ENCODE results near the gene KANK4. TPM values are rescaled to one million over a fixed set of nuclear protein-coding genes. Genes with fewer than 3 reads are reported as not detected.

KANK4 gene
- total RNA-seq, 1 experiment from 2014 or later = 59.7 TPM

DNA sequence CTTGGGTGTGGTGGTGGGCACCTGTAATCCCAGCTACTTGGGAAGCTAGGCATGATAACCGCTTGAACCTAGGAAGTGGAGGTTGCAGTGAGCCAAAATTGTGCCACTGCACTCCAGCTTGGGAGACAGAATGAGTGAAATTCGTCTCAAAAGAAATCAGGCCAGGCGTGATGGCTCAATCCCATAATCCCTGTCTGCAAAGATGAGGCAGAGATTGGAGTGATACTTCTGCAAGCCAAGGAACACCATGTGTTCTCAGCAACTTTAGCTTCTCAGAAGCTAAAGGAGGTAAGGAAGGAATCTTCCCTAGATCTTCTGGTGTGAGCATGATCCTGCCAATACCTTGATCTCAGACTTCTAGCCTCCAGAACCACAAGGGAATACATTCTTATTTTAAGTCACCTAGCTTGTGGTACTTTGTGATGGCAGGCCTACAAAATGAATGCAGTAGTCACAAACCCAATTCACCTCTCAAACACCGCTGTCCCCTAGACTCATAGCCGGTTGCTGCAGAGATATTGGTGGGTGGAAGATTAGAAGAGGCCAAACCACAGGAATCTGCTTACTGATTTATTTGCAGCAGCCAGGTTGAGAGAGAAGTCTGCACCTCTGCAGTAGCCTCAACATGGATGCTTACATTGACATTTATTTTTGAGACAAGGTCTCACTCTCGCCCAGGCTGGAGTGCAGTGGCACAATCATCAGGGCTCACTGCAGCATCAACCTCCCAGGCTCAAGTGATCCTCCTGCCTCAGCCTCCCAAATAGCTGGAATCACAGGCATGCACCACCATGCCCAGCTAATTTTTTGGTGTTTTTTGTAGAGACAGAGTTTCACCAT lies 105.9 kb downstream of the KANK4 start:
- Histone ChIP-seq H3K27ac (no peak overlapping the region), H3K27me3 (no peaks in the 10 kb centered on the region), H3K4me3 (no peak overlapping the region), H3K4me1 (peaks cover 8% of the 10 kb centered on the region), H3K36me3 (no peaks in the 10 kb centered on the region), H3K9me3 (replicated peaks) (peaks cover 12% of the 10 kb centered on the region)
- DNase-seq = no peak

DNA sequence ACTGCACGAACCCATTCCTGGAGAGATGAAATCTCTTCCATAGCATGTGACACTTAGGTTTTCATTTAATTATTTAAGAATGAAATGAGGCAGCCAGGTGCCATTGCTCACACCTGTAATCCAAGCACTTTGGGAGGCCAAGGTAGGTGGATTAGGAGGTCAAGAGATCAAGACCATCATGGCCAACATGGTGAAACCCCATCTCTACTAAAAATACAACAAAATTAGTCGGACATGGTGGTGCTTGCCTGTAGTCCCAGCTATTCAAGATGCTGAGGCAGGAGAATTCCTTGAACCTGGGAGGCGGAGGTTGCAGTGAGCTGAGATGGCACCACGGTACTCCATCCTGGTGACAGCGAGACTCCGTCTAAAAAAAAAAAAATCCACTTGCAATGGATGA lies 106.8 kb downstream of the KANK4 start:
- Histone ChIP-seq H3K4me1 (peaks cover 8% of the 10 kb centered on the region), H3K27ac (no peak overlapping the region), H3K27me3 (no peaks in the 10 kb centered on the region), H3K9me3 (replicated peaks) (peaks cover 13% of the 10 kb centered on the region), H3K36me3 (no peaks in the 10 kb centered on the region), H3K4me3 (no peak overlapping the region)
- no peak for DNase-seq

DNA sequence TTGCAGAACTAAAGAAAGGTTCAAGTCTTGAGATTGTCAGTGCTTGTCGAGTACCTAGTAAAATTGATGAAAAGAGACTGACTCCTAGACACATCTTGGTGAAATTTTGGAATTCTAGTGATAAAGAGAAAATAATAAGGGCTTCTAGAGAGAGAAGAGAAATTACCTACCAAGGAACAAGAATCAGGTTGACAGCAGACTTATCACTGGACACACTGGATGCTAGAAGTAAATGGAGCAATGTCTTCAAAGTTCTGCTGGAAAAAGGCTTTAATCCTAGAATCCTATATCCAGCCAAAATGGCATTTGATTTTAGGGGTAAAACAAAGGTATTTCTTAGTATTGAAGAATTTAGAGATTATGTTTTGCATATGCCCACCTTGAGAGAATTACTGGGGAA lies 108.3 kb downstream of the KANK4 start:
- DNase-seq = peak in 1 of 2 experiments; percentile 33
- Histone ChIP-seq H3K27me3 (no peaks in the 10 kb centered on the region), H3K4me3 (no peak overlapping the region), H3K4me1 (peaks cover 8% of the 10 kb centered on the region), H3K27ac (no peak overlapping the region), H3K36me3 (no peaks in the 10 kb centered on the region), H3K9me3 (replicated peaks) (peaks cover 18% of the 10 kb centered on the region)

DNA sequence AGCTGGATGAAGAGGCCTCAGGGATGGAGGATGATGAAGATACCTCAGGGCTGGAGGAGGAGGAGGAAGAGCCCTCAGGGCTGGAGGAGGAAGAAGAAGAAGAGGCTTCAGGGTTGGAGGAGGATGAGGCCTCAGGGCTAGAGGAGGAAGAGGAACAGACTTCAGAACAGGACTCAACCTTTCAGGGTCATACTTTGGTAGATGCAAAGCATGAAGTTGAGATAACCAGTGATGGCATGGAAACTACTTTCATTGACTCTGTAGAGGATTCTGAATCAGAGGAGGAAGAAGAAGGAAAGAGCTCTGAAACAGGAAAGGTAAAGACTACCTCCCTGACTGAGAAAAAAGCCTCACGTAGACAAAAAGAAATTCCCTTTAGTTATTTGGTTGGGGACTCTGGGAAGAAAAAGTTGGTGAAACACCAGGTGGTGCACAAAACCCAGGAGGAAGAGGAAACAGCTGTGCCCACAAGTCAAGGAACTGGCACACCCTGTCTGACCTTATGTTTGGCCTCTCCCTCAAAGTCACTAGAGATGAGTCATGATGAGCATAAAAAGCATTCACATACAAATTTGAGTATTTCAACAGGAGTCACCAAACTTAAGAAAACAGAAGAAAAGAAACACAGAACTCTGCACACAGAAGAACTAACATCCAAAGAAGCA lies 109.2 kb downstream of the KANK4 start:
- H3K27ac ChIP-seq = peak overlapping the region; percentile 59
- peaks cover 18% of the 10 kb centered on the region for H3K9me3 ChIP-seq (replicated peaks)
- H3K4me1 ChIP-seq = peaks cover 8% of the 10 kb centered on the region
- DNase-seq = peak; percentile 69 to 77
- no peaks in the 10 kb centered on the region for H3K36me3 ChIP-seq
- no peaks in the 10 kb centered on the region for H3K27me3 ChIP-seq
- H3K4me3 ChIP-seq = no peak overlapping the region

DNA sequence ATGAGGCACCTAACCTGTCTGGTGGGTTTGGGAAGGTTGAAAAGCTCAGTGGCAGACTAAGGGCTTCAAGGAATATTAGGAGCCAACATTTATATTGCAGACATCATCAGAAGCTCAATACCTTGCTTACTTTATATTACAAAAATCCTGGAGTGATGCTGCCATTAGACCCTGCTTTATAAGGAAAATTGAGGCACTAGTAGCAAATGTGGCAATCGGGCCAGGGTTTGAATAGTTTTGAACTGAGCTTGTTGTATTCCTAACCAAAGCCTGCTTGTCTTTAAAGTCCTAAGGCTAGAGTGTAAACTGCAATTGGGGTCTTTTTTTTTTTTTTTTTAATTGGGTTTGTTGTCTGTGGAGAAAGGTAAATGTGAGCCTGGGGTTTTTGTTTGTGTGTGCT lies 110.3 kb downstream of the KANK4 start:
- no peak for DNase-seq
- Histone ChIP-seq H3K4me1 (peaks cover 8% of the 10 kb centered on the region), H3K27me3 (no peaks in the 10 kb centered on the region), H3K27ac (no peak overlapping the region), H3K4me3 (no peak overlapping the region), H3K36me3 (no peaks in the 10 kb centered on the region), H3K9me3 (replicated peaks) (peaks cover 18% of the 10 kb centered on the region)

DNA sequence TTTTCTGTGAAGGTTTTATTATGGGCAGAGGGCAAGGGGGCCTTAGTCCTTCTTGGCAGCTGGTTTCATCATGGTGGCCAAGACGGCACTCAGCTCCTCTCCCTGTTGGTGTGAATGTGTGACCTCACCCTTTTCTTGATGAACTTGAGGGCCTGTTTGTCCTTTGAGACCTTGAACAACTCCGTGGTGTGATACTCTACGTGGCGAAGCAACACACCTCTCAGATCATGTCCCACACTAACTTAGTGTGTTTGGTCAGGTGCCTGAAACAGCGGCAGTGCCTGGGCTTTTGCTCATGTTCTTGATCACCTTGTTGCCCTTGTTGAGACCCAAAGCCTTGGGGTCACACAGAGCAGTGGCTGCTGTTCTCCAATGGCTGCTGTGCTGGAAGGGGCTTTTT lies 111.1 kb downstream of the KANK4 start:
- no peaks in the 10 kb centered on the region for H3K27me3 ChIP-seq
- H3K36me3 ChIP-seq = no peaks in the 10 kb centered on the region
- no peak overlapping the region for H3K27ac ChIP-seq
- no peak overlapping the region for H3K4me3 ChIP-seq
- H3K9me3 ChIP-seq (replicated peaks) = peaks cover 18% of the 10 kb centered on the region
- peaks cover 8% of the 10 kb centered on the region for H3K4me1 ChIP-seq
- no peak for DNase-seq

DNA sequence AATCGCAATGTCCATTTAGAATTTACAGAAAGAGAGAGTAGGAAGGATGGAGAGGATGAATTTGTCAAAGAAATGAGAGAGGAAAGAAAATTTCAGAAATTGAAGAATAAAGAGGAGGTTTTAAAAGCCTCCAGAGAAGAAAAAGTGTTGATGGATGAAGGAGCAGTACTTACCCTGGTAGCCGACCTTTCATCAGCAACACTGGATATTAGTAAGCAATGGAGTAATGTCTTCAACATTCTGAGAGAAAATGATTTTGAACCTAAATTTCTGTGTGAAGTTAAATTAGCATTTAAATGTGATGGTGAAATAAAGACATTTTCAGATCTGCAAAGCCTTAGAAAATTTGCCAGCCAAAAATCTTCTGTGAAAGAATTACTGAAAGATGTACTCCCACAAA lies 112.0 kb downstream of the KANK4 start:
- peaks cover 18% of the 10 kb centered on the region for H3K9me3 ChIP-seq (replicated peaks)
- H3K27me3 ChIP-seq = no peaks in the 10 kb centered on the region
- peaks cover 8% of the 10 kb centered on the region for H3K4me1 ChIP-seq
- DNase-seq = no peak
- no peak overlapping the region for H3K4me3 ChIP-seq
- no peaks in the 10 kb centered on the region for H3K36me3 ChIP-seq
- no peak overlapping the region for H3K27ac ChIP-seq

DNA sequence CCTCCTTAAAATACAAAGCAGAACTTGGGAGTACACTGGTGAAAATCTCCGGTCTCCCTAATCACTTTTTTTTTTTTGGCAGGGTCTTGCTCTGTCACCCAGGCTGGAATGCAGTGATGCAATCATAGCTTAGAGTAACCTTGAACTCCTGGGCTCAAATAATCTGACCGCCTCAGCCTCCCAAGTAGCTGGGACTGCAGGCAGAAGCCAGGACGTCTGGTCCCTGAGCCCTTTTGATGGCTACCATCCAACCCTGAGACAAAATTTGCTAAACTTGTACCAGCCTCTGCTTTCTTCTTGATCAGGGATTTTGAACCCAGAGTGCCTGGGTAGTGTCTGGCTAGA lies 120.5 kb downstream of the KANK4 start:
- peak; percentile 21 to 31 for DNase-seq
- Histone ChIP-seq H3K27me3 (no peaks in the 10 kb centered on the region), H3K27ac (no peak overlapping the region), H3K4me1 (peaks cover 3% of the 10 kb centered on the region; the same call in 1 of the 2 replicates), H3K36me3 (no peaks in the 10 kb centered on the region), H3K4me3 (no peak overlapping the region), H3K9me3 (replicated peaks) (0 out of 2 replicates have a peak, but pooled peaks cover 3% of the 10 kb centered on the region)

DNA sequence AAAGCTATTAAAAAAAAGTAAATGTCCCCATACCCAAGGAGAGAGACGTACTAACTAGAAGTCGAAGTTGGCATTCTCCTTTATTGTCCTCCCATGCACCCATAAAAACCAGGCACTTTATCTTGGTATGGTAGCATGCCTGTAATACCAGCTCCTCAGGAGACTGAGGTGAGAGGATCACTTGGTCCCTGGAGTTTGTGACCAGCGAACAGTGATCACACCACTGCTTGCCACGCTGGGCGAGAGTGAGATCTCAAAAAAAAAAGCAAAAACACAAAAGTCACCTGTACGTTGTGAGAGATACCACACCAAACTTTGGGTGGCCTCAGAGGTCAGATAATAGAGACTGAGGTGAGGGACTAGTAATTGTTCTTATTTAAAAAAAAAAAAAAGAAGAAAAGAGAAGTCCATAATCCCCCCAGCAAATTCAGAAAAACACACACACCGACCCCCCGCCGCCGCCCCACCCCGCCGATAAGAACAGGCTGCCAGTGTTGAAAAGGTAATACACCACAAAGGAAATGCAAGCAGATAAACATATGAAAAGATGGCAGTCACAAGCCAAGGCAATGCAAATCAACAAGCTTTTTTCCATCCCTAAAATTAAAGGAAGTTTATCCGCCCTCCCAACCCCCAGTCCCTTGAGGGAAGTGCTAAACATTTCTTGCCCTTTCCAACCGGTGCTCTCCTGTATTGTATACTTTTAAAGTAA lies 121.0 kb downstream of the KANK4 start:
- Histone ChIP-seq H3K9me3 (replicated peaks) (0 out of 2 replicates have a peak, but pooled peaks cover 3% of the 10 kb centered on the region), H3K4me3 (no peak overlapping the region), H3K36me3 (no peaks in the 10 kb centered on the region), H3K4me1 (peaks cover 3% of the 10 kb centered on the region; the same call in 1 of the 2 replicates), H3K27ac (no peak overlapping the region), H3K27me3 (no peaks in the 10 kb centered on the region)
- DNase-seq = no peak

DNA sequence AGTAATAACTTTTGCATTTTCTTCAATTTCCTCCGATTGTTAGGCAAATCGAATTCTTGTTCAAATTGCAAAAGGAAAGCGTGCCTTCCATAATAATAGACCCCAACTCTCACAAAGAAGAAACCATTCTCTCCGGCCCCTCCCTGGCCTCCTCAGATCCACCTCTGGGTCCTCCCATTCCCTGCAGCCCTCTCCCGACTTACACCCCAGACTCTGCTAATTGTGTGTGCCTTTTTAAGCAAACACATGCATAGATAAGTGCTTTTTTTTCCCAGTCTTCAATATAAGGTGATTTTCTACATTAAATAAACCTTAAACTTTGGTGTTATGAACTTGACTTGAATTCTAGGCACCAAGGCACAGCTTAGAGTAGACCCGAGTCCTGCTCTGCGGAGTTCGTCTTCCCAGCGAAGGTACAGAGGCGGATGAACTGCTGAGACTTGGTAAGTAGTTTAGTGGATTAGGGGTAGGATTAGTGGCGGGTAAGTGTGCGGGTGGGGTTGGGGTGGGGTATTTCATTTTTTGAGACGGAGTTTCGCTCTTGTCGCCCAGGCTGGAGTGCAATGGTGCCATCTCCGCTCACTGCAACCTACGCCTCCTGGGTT lies 123.0 kb downstream of the KANK4 start:
- Histone ChIP-seq H3K4me3 (no peak overlapping the region), H3K9me3 (replicated peaks) (0 out of 2 replicates have a peak, but pooled peaks cover 3% of the 10 kb centered on the region), H3K27ac (no peak overlapping the region), H3K4me1 (peaks cover 3% of the 10 kb centered on the region; the same call in 1 of the 2 replicates), H3K36me3 (no peaks in the 10 kb centered on the region), H3K27me3 (no peaks in the 10 kb centered on the region)
- no peak for DNase-seq

DNA sequence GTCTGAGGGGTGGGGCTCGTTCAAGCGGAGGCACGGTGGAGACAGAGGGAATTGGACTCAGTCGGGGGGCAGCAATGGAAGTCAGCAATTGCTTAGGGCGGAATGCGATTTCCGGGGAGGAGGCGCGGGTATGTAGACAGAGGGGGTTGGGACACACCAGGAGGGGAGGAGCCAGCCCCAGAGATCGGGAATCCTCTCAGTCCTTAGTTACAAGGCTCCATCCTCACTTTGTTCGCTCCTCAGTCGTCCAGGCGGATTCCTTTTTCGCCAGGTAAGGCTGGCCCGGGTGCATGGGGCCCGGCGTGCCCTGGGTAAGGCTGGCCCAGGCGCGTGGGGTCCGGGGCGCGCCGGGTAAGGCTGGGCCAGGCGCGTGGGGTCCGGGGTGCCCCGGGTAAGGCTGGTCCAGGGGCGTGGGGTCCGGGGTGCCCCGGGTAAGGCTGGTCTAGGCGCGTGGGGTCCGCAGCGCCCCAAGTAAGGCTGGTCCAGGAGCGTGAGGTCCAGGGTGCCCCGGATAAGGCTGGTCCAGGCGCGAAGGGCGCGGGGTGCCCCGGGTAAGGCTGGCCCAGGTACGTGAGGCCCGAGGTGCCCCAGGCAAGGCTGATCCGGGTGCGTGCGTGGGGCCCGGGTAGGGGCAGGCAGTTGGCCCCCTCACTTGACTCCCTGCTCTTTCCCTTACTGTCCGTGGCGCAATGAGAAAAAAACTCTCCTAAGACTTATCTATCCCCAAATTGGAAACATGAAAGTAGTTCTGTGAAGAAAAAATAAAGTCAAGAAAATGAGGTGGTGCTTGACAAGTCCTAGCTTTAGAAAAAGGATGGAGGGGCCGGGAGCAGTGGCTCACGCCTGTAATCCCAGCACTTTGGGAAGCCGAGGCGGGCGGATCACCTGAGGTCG lies 124.3 kb downstream of the KANK4 start, which contains the start of gene L1TD1:
Gene L1TD1 (plus strand): TSS at position 199 of the 894 bp plus-strand sequence. CDS start 11,780 bp downstream, outside the sequence.
- Histone ChIP-seq H3K36me3 (no peaks in the 10 kb centered on the region), H3K27ac (no peak within 1 kb of the TSS), H3K4me1 (peaks cover 3% of the 10 kb centered on the region; the same call in 1 of the 2 replicates), H3K4me3 (no peak within 1 kb of the TSS), H3K9me3 (replicated peaks) (0 out of 2 replicates have a peak, but pooled peaks cover 3% of the 10 kb centered on the region), H3K27me3 (no peaks in the 10 kb centered on the region)
- DNase-seq = no peak

DNA sequence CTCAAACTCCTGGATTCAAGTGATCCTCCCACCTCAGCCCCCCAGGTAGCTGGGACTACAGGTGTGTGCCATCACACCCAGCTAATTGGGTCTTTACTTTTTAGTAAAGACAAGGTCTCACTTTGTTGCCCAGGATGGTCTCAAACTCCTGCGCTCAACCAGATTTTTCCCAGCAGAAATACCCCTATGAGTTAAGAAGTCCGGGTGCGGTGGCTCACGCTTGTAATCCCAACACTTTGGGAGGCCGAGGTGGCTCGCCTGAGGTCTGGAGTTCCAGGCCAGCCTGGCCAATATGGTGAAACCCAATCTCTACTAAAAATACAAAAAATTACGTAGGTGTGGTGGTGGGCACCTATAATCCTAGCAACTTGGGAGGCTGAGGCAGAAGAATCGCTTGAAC lies 131.1 kb downstream of the KANK4 start:
- no peak overlapping the region for H3K4me3 ChIP-seq
- H3K27ac ChIP-seq = no peak overlapping the region
- H3K27me3 ChIP-seq = no peaks in the 10 kb centered on the region
- H3K4me1 ChIP-seq = peaks cover 12% of the 10 kb centered on the region
- DNase-seq = no peak
- H3K9me3 ChIP-seq (replicated peaks) = no peaks in the 10 kb centered on the region
- H3K36me3 ChIP-seq = no peaks in the 10 kb centered on the region

DNA sequence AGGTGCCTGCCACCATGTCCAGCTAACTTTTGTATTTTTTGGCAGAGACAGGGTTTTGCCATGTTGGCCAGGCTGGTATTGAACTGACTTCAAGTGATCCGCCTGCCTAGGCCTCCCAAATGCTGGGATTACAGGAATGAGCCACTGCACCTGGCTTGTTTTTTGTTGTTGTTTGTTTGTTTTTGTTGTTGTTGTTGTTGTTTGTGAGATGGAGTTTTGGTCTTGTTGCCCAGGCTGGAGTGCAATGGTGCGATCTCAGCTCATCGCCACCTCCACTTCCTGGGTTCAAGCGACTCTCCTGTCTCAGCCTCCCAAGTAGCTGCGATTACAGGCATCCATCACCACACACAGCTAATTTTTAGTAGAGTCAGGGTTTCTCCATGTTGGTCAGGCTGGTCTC lies 131.7 kb downstream of the KANK4 start:
- H3K27ac ChIP-seq = no peak overlapping the region
- H3K9me3 ChIP-seq (replicated peaks) = no peaks in the 10 kb centered on the region
- no peaks in the 10 kb centered on the region for H3K36me3 ChIP-seq
- no peak for DNase-seq
- H3K4me3 ChIP-seq = no peak overlapping the region
- H3K27me3 ChIP-seq = no peaks in the 10 kb centered on the region
- peaks cover 15% of the 10 kb centered on the region for H3K4me1 ChIP-seq
